IMR-90 (cell line): Measurements from ENCODE around the gene SNRPB2.

Experiments
- BHLHE40 ChIP-seq: fragments of 150-350 bp; IDR thresholded peaks from 2 replicates; pipeline ENCODE4 v1.6.1; 2016; ENCODE audit warnings: mild to moderate bottlenecking, low read depth, low read length
- MAZ ChIP-seq: IDR thresholded peaks from 2 replicates; pipeline ENCODE4 v1.6.1; 2012; ENCODE audit warnings: low read depth, mild to moderate bottlenecking, low read length, improper control_type of control experiment, moderate library complexity, borderline replicate concordance
- POLR2A ChIP-seq: IDR thresholded peaks from 2 replicates; pipeline ENCODE4 v1.6.1; 2012; ENCODE audit warnings: mild to moderate bottlenecking, low read depth, low read length
- RAD21 ChIP-seq: IDR thresholded peaks from 2 replicates; pipeline ENCODE4 v1.6.1; 2012; ENCODE audit warnings: low read length, improper control_type of control experiment
- RFX5 ChIP-seq: IDR thresholded peaks from 2 replicates; pipeline ENCODE4 v1.8.0; 2012; ENCODE audit warnings: low read depth, mild to moderate bottlenecking, low read length, moderate library complexity
- TF ChIP-seq, protein P1 (sequence below): conservative IDR thresholded peaks from 2 replicates; pipeline ENCODE4 v1.5.1; 2012; ENCODE audit warnings: mild to moderate bottlenecking, low read depth, low read length, improper control_type of control experiment

DNA sequence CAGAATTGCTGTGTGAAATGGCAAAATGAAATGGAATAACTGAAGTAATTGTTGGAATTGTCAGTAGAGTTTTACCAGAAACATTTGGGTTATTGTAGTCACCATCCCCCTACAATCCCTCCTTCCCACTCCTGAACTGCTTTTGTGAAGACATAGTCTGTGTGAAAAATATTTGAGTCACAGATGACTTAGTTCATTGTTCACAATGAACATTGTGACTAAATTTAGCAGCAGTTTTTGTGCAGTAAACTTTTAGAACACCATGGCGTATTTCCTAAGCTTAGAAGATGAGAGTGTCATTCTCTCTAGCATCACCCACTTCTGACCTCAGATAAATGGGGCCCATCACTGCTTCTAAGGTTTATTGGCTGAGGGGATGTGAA is 29.3 kb downstream of the SNRPB2 start:
- TF ChIP-seq POLR2A (no peak), RAD21 (no peak), BHLHE40 (no peak), MAZ (no peak), RFX5 (no peak)
- TF ChIP-seq, protein P1, sequence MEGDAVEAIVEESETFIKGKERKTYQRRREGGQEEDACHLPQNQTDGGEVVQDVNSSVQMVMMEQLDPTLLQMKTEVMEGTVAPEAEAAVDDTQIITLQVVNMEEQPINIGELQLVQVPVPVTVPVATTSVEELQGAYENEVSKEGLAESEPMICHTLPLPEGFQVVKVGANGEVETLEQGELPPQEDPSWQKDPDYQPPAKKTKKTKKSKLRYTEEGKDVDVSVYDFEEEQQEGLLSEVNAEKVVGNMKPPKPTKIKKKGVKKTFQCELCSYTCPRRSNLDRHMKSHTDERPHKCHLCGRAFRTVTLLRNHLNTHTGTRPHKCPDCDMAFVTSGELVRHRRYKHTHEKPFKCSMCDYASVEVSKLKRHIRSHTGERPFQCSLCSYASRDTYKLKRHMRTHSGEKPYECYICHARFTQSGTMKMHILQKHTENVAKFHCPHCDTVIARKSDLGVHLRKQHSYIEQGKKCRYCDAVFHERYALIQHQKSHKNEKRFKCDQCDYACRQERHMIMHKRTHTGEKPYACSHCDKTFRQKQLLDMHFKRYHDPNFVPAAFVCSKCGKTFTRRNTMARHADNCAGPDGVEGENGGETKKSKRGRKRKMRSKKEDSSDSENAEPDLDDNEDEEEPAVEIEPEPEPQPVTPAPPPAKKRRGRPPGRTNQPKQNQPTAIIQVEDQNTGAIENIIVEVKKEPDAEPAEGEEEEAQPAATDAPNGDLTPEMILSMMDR = no peak
